HepG2 (cell line): ENCODE data around the gene CPEB4. TPM values are rescaled to one million over a fixed set of nuclear protein-coding genes. Genes with fewer than 3 reads are reported as not detected.

Experiments used
- ATAC-seq: fragments of 200-7000 bp; cut with Tn5 transposase; 3 replicates; pipeline ENCODE4 v1.9.1; 2020; ENCODE audit warnings: mild to moderate bottlenecking, moderate library complexity
- BruUV-seq: library from RNA; stranded (reverse); fragments of 400-500 nt; replicated peaks from 2 replicates; lab custom pipeline; 2021; lab: Mats Ljungman, UMichigan
- CTCF ChIA-PET: fragments of 300-600 bp; formaldehyde crosslinking; extraction: SDS; loops from one replicate; lab custom pipeline; 2021; ENCODE audit warnings: low total read pairs, inconsistent platforms, low intra/inter-chr PET ratio; lab: Yijun Ruan, JAX
- POLR2A ChIA-PET: fragments of 350-600 bp; sonication (Branson Sonifier 250); formaldehyde crosslinking; loops from one replicate; lab custom pipeline; 2020; ENCODE audit warnings: antibody characterized with exemption, inconsistent platforms; lab: Yijun Ruan, JAX
- DNase-seq: peaks from one replicate; pipeline ENCODE4 v3.0.0-alpha.2; 2015; ENCODE audit warnings: low spot score
- FAIRE-seq: peaks from 3 replicates; lab custom pipeline; 2011; peaks lifted over from hg19 to GRCh38; lab: Jason Lieb, UNC
- H2AFZ ChIP-seq: one replicate; pipeline ENCODE4 v1.6.1; 2011; ENCODE audit warnings: low read length, inconsistent platforms
- H3K27ac ChIP-seq: fragments of 300-600 bp; 3 replicates; pipeline ENCODE4 v1.8.0; 2011; ENCODE audit warnings: mixed run types, mild to moderate bottlenecking, mixed read lengths, low read length, inconsistent platforms; ENCODE audit not compliant: insufficient read depth; ENCODE audit errors: extremely low read length
- H3K27me3 ChIP-seq, 2 experiments: fragments of 200-600 bp in 1 of 2; 2 replicates in 1 of 2; 3 replicates in 1 of 2; pipeline versions ENCODE4 v1.6.0 to v1.8.0; 2011; ENCODE audit warnings: low read length in 2 of 2, mild to moderate bottlenecking in 2 of 2, moderate library complexity in 2 of 2, inconsistent platforms in 1 of 2; ENCODE audit not compliant: insufficient read depth in 2 of 2, control insufficient read depth in 1 of 2
- H3K36me3 ChIP-seq, 2 experiments: fragments of 200-600 bp in 1 of 2; replicated peaks in 1 of 2; 2 replicates in 1 of 2; 3 replicates in 1 of 2; pipeline versions ENCODE4 v1.5.1 to v1.8.0; 2011; ENCODE audit warnings: low read length in 2 of 2, inconsistent platforms in 1 of 2; ENCODE audit not compliant: insufficient read depth in 2 of 2, control insufficient read depth in 1 of 2
- H3K4me1 ChIP-seq: 2 replicates; pipeline ENCODE4 v1.5.1; 2012; ENCODE audit warnings: low read length, inconsistent platforms; ENCODE audit not compliant: insufficient read depth
- H3K4me2 ChIP-seq: 2 replicates; pipeline ENCODE4 v1.6.0; 2011; ENCODE audit warnings: low read depth, low read length, inconsistent platforms
- H3K4me3 ChIP-seq, 3 experiments: fragments of 200-600 bp in 1 of 3; sonication (generic), shearing (Covaris generic) in 1 of 3; replicated peaks in 1 of 3; 2 replicates each; pipeline ENCODE4 v1.5.1; 2011 to 2016; ENCODE audit warnings: low read length in 3 of 3, inconsistent platforms in 2 of 3, low read depth in 2 of 3, mild to moderate bottlenecking in 2 of 3, control low read depth in 1 of 3, mixed read lengths in 1 of 3; ENCODE audit not compliant: insufficient read depth in 1 of 3
- H3K79me2 ChIP-seq: one replicate; pipeline ENCODE4 v1.6.1; 2011; ENCODE audit warnings: low read length, inconsistent platforms; ENCODE audit not compliant: insufficient read depth
- H3K9ac ChIP-seq: 2 replicates; pipeline ENCODE4 v1.6.0; 2011; ENCODE audit warnings: mild to moderate bottlenecking, low read depth, low read length, inconsistent platforms; ENCODE audit not compliant: insufficient read depth
- H3K9me3 ChIP-seq: 2 replicates; pipeline ENCODE4 v1.5.1; 2012; ENCODE audit warnings: mild to moderate bottlenecking, low read length
- H4K20me1 ChIP-seq: 2 replicates; pipeline ENCODE4 v1.6.0; 2011; ENCODE audit warnings: inconsistent platforms, mild to moderate bottlenecking, low read length, moderate library complexity; ENCODE audit not compliant: insufficient read depth
- ELK4 ChIP-seq: sonication (generic); formaldehyde crosslinking; IDR thresholded peaks from 2 replicates; pipeline ENCODE4 v1.9.0; 2021; ENCODE audit warnings: missing genetic modification reagents, borderline replicate concordance
- ISX ChIP-seq: sonication (generic); formaldehyde crosslinking; conservative IDR thresholded peaks from 2 replicates; pipeline ENCODE4 v1.5.0; 2020; ENCODE audit warnings: missing genetic modification reagents
- SRF ChIP-seq: IDR thresholded peaks from 2 replicates; pipeline ENCODE4 v1.6.1; 2011; ENCODE audit warnings: mild to moderate bottlenecking, low read depth, low read length, moderate library complexity
- ZBTB44 ChIP-seq: sonication (generic); formaldehyde crosslinking; IDR thresholded peaks from 2 replicates; pipeline ENCODE4 v1.4.0; 2020; ENCODE audit warnings: missing genetic modification reagents
- ZNF629 ChIP-seq: sonication (generic); formaldehyde crosslinking; conservative IDR thresholded peaks from 2 replicates; pipeline ENCODE4 v1.5.0; 2020; ENCODE audit warnings: missing genetic modification reagents
- ZNF792 ChIP-seq: IDR thresholded peaks from 2 replicates; pipeline ENCODE4 v1.6.1; 2016
- WGBS: methylation state at CpG from one replicate; pipeline ENCODE4 v1.1.6; 2017; ENCODE audit warnings: low lambda C conversion rate; 5-methylcytosine and 5-hydroxymethylcytosine counted together
- in situ Hi-C: cut with HindIII; loops from 2 replicates; pipeline ENCODE4 v1.10.0; 2017; ENCODE audit warnings: low pct_unique_long_range_greater_than_20kb; ENCODE audit not compliant: extremely low pct_ligation_motif_present
- intact Hi-C: fragments of 100-400 bp; cut with micrococcal nuclease; formaldehyde crosslinking; loops from one replicate; pipeline ENCODE4 v1.10.0; 2022; ENCODE audit not compliant: unreplicated experiment
- polyA plus RNA-seq, 8 experiments: library from polyadenylated mRNA; depleted of rRNA in 3 of 8; stranded (reverse) in 7 of 8; unstranded in 1 of 8; fragments of >200 nt; fragmentation: Illumina TruSeq in 4 of 8; extraction: Trizol in 4 of 8; gene quantifications; 2 replicates each; pipeline versions ENCODE4 v1.2.1 to v1.2.3, GENCODE V29; 2011 to 2016; ENCODE audit warnings: low read depth in 4 of 8, missing spikeins in 1 of 8, mixed read lengths in 1 of 8; ENCODE audit not compliant: insufficient read depth in 1 of 8
- total RNA-seq, 5 experiments: library from RNA; depleted of rRNA; stranded (reverse); fragments of >200 nt; fragmentation: Illumina TruSeq; extraction: Trizol; gene quantifications; 2 replicates each; pipeline ENCODE4 v1.2.3, GENCODE V29; 2016; ENCODE audit warnings: low read depth in 1 of 5

The CPEB4 gene
- total and polyA plus RNA-seq, 2 of the 13 experiments (the other 11 are each of a cell fraction or from before 2014, with no cell fraction given) = 7.7 to 26.7 TPM

GRCh38 chr5:173840111-173840983 lies 47.8 kb upstream of the CPEB4 start:
- no peaks in the 10 kb centered on the region for H3K79me2 ChIP-seq
- H3K4me1 ChIP-seq = 0 out of 2 replicates have a peak, but pooled peaks cover 9% of the 10 kb centered on the region
- no peaks in the 10 kb centered on the region for H3K9me3 ChIP-seq
- TF ChIP-seq ISX (no peak), ZNF629 (CRISPR knock-in tag) (peak; percentile 60; the same call in 1 of the 2 replicates), SRF (no peak), ZNF792 (CRISPR knock-in tag) (no peak), ZBTB44 (CRISPR knock-in tag) (no peak), ELK4 (no peak)
- no peaks in the 10 kb centered on the region for H3K36me3 ChIP-seq
- no peak overlapping the region for H3K4me2 ChIP-seq
- 51% methylated on average over 6 of the region's 6 CpGs for WGBS
- ATAC-seq (no peak), DNase-seq (no peak), FAIRE-seq (no peak)
- intact Hi-C loops (no loop called here), in situ Hi-C loops (no loop called here)
- BruUV-seq = no TSS peak
- H3K27ac ChIP-seq = no peak overlapping the region
- H4K20me1 ChIP-seq = no peaks in the 10 kb centered on the region
- ChIA-PET CTCF (no interaction called here), POLR2A (no interaction called here)
- no peak overlapping the region for H2AFZ ChIP-seq
- no peaks in the 10 kb centered on the region for H3K27me3 ChIP-seq
- H3K9ac ChIP-seq = no peak overlapping the region
- no peak overlapping the region for H3K4me3 ChIP-seq
